Endothelial cell of umbilical vein (primary cell): ENCODE data around the gene MBIP. TPM values are rescaled to one million over a fixed set of nuclear protein-coding genes. Genes with fewer than 3 reads are reported as not detected.

Experiments used
- BruUV-seq: library from RNA; stranded (reverse); fragments of 400-500 nt; replicated peaks from 2 replicates; lab custom pipeline; 2021; lab: Mats Ljungman, UMichigan
- CTCF ChIA-PET: fragments of 300-600, 350-600 bp; sonication (Branson Sonifier 250); formaldehyde crosslinking; loops from one replicate; lab custom pipeline; 2021; ENCODE audit warnings: antibody characterized with exemption, inconsistent platforms; lab: Charles Lee
- POLR2A ChIA-PET: fragments of 300-600, 350-600 bp; sonication (Branson Sonifier 250); formaldehyde crosslinking; loops from one replicate; lab custom pipeline; 2021; ENCODE audit warnings: antibody characterized with exemption, inconsistent platforms; lab: Charles Lee
- DNase-seq: peaks from one replicate; pipeline ENCODE4 v3.0.0-alpha.2; 2011; ENCODE audit warnings: low read depth, low spot score
- FAIRE-seq: peaks from 2 replicates; lab custom pipeline; 2011; peaks lifted over from hg19 to GRCh38; lab: Jason Lieb, UNC
- H2AFZ ChIP-seq: 2 replicates; pipeline ENCODE4 v1.6.0; 2012; ENCODE audit warnings: low read depth, low read length, control low read depth, inconsistent platforms
- H3K27ac ChIP-seq: 2 replicates; pipeline ENCODE4 v1.5.1; 2011; ENCODE audit warnings: low read depth, mild to moderate bottlenecking, control low read depth, low read length, moderate library complexity; ENCODE audit not compliant: insufficient read depth
- H3K27me3 ChIP-seq, 2 experiments: 2 replicates each; pipeline versions ENCODE4 v1.6.0 to v1.6.1; 2011; ENCODE audit warnings: low read length in 2 of 2, mixed read lengths in 1 of 2; ENCODE audit not compliant: control insufficient read depth in 2 of 2, insufficient read depth in 2 of 2
- H3K36me3 ChIP-seq, 2 experiments: 2 replicates in 1 of 2; 3 replicates in 1 of 2; pipeline ENCODE4 v1.5.1; 2011; ENCODE audit warnings: low read length in 2 of 2, mild to moderate bottlenecking in 1 of 2, moderate library complexity in 1 of 2; ENCODE audit not compliant: control insufficient read depth in 2 of 2, insufficient read depth in 2 of 2; ENCODE audit errors: extremely low read depth in 1 of 2
- H3K4me1 ChIP-seq: 3 replicates; pipeline ENCODE4 v1.5.1; 2011; ENCODE audit warnings: mild to moderate bottlenecking, low read length; ENCODE audit not compliant: control insufficient read depth, insufficient read depth; ENCODE audit errors: extremely low read depth
- H3K4me2 ChIP-seq: 2 replicates; pipeline ENCODE4 v1.6.1; 2011; ENCODE audit warnings: low read length, control low read depth, mixed read lengths; ENCODE audit not compliant: insufficient read depth
- H3K4me3 ChIP-seq, 3 experiments: fragments of 200-600 bp in 1 of 3; sonication (generic), shearing (Covaris generic) in 1 of 3; replicated peaks in 1 of 3; 2 replicates each; pipeline ENCODE4 v1.5.1; 2011 to 2016; ENCODE audit warnings: control low read depth in 3 of 3, low read length in 3 of 3, mild to moderate bottlenecking in 2 of 3, inconsistent platforms in 1 of 3, low read depth in 1 of 3, moderate library complexity in 1 of 3; ENCODE audit not compliant: insufficient read depth in 1 of 3
- H3K79me2 ChIP-seq: 2 replicates; pipeline ENCODE4 v1.6.0; 2012; ENCODE audit warnings: low read length, inconsistent platforms; ENCODE audit not compliant: control insufficient read depth, insufficient read depth
- H3K9ac ChIP-seq: replicated peaks from 2 replicates; pipeline ENCODE3; 2011; ENCODE audit warnings: low read length, control low read depth; ENCODE audit not compliant: insufficient read depth; ENCODE audit errors: extremely low read depth
- H3K9me1 ChIP-seq: replicated peaks from 3 replicates; pipeline ENCODE4 v1.6.0; 2011; ENCODE audit warnings: mild to moderate bottlenecking, low read length; ENCODE audit not compliant: control insufficient read depth, insufficient read depth; ENCODE audit errors: extremely low read depth
- H3K9me3 ChIP-seq: replicated peaks from 2 replicates; pipeline ENCODE4 v1.5.1; 2012; ENCODE audit warnings: low read length, inconsistent platforms; ENCODE audit not compliant: control insufficient read depth, insufficient read depth
- H4K20me1 ChIP-seq: replicated peaks from 2 replicates; pipeline ENCODE3; 2011; ENCODE audit warnings: mild to moderate bottlenecking, low read length; ENCODE audit not compliant: control insufficient read depth, insufficient read depth; ENCODE audit errors: extremely low read depth
- CTCF ChIP-seq, 2 donors: IDR thresholded peaks; 1 replicate in 1 of 2; 2 replicates in 1 of 2; pipeline ENCODE4 v1.5.1; 2011; ENCODE audit warnings: low read length in 2 of 2, mild to moderate bottlenecking in 2 of 2, moderate library complexity in 2 of 2, control low read depth in 1 of 2, inconsistent platforms in 1 of 2, low read depth in 1 of 2; ENCODE audit not compliant: insufficient read depth in 1 of 2; ENCODE audit errors: extremely low read depth in 1 of 2
- EZH2 ChIP-seq: IDR thresholded peaks from 2 replicates; pipeline ENCODE4 v1.6.1; 2012; ENCODE audit warnings: borderline replicate concordance, low read depth, mild to moderate bottlenecking, moderate library complexity, low read length, inconsistent platforms; ENCODE audit not compliant: severe bottlenecking
- FOS ChIP-seq: IDR thresholded peaks from 2 replicates; pipeline ENCODE4 v1.6.1; 2011; ENCODE audit warnings: mild to moderate bottlenecking, low read length, moderate library complexity, borderline replicate concordance; ENCODE audit not compliant: insufficient read depth
- GATA2 ChIP-seq: IDR thresholded peaks from 2 replicates; pipeline ENCODE4 v1.7.0; 2011; ENCODE audit warnings: low read depth, mild to moderate bottlenecking, moderate library complexity, mixed read lengths, low read length; ENCODE audit not compliant: insufficient read length, insufficient read depth
- JUN ChIP-seq: IDR thresholded peaks from 2 replicates; pipeline ENCODE4 v1.6.1; 2011; ENCODE audit warnings: borderline replicate concordance, low read depth; ENCODE audit not compliant: insufficient read length, insufficient read depth
- MYC ChIP-seq: IDR thresholded peaks from one replicate; pipeline ENCODE4 v1.6.1; 2011; ENCODE audit warnings: mild to moderate bottlenecking, low read depth, low read length
- POLR2A ChIP-seq: IDR thresholded peaks from 2 replicates; pipeline ENCODE4 v1.6.1; 2012; ENCODE audit warnings: low read depth, mild to moderate bottlenecking, control low read depth, low read length
- POLR2AphosphoS5 ChIP-seq: IDR thresholded peaks from 2 replicates; pipeline ENCODE4 v1.6.1; 2012; ENCODE audit warnings: low read depth, mild to moderate bottlenecking, control low read depth, low read length, moderate library complexity; ENCODE audit not compliant: insufficient read depth
- dilution Hi-C: fragments of 300-500 bp; cut with MboI; formaldehyde crosslinking; loops from one replicate; pipeline ENCODE4 v1.15.0; 2019; ENCODE audit warnings: low sequenced_read_pairs; ENCODE audit not compliant: extremely low pct_ligation_motif_present
- intact Hi-C: fragments of 100-400 bp; cut with micrococcal nuclease; formaldehyde crosslinking; loops from one replicate; pipeline ENCODE4 v1.10.0; 2022
- polyA plus RNA-seq, 4 experiments: library from polyadenylated mRNA; depleted of rRNA in 3 of 4; stranded (reverse) in 3 of 4; unstranded in 1 of 4; fragments of >200 nt; gene quantifications; 2 replicates each; pipeline versions ENCODE4 v1.2.1 to v1.2.3, GENCODE V29; 2011 to 2012; ENCODE audit warnings: missing spikeins in 1 of 4
- total RNA-seq: library from RNA; stranded (reverse); gene quantifications from 2 replicates; pipeline ENCODE4 v1.2.3, GENCODE V29; 2021
- TF ChIP-seq, protein P1 (sequence below): IDR thresholded peaks from 2 replicates; pipeline ENCODE4 v1.6.1; 2011; ENCODE audit not compliant: insufficient read depth, insufficient read length

Gene MBIP
- total and polyA plus RNA-seq, 2 donors (not counting 3 experiments of a cell fraction or from before 2014, with no cell fraction given) = 8.8 to 14.5 TPM

GRCh38 chr14:36320897-36321381 is 502 bp upstream of the MBIP start:
- H3K27me3 ChIP-seq = peaks cover 8 to 39% of the 10 kb centered on the region in 2 experiments
- no peaks in the 10 kb centered on the region for H3K36me3 ChIP-seq
- dilution Hi-C loops (no loop called here), intact Hi-C loops (loop anchor here (1.0 to 2.0 kb wide), 2 partner anchors 14 to 342 kb away; no protein-coding TSS in a partner anchor)
- peaks cover 27% of the 10 kb centered on the region for H3K4me1 ChIP-seq
- H3K4me3 ChIP-seq = peak overlapping the region in 2 of 3 experiments; percentile 95 to 97
- H3K27ac ChIP-seq = no peak overlapping the region
- H3K79me2 ChIP-seq = peaks cover 35% of the 10 kb centered on the region
- no TSS peak for BruUV-seq
- peak overlapping the region; percentile 77 for H3K4me2 ChIP-seq
- H2AFZ ChIP-seq = peak overlapping the region; percentile 78
- H3K9me1 ChIP-seq = peaks cover 2% of the 10 kb centered on the region
- ChIA-PET POLR2A (interaction anchor here (0.6 kb wide), 1 partner anchor 194 kb away, joined by 4 read pairs; no protein-coding TSS in a partner anchor), CTCF (interaction anchor here (1.0 kb wide), 1 partner anchor 251 kb away, joined by 4 read pairs; no protein-coding TSS in a partner anchor)
- H4K20me1 ChIP-seq = peaks cover 2% of the 10 kb centered on the region
- no peaks in the 10 kb centered on the region for H3K9me3 ChIP-seq
- DNase-seq (no peak), FAIRE-seq (no peak)
- H3K9ac ChIP-seq = no peak overlapping the region
- TF ChIP-seq, protein P1, sequence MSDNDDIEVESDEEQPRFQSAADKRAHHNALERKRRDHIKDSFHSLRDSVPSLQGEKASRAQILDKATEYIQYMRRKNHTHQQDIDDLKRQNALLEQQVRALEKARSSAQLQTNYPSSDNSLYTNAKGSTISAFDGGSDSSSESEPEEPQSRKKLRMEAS = no peak
- TF ChIP-seq POLR2AphosphoS5 (no peak), FOS (no peak), EZH2 (no peak), POLR2A (no peak), JUN (no peak), CTCF (IDR thresholded peaks at IDR 0.05; ENCODE audit: extremely low read depth in 1 of 2, insufficient read depth in 1 of 2, low read depth in 1 of 2, low read length in 2 of 2) (no peak), GATA2 (no peak), MYC (no peak)
